Measurements from ENCODE around the gene LTBP2. TPM values are rescaled to one million over a fixed set of nuclear protein-coding genes. Genes with fewer than 3 reads are reported as not detected.

The LTBP2 gene
- total RNA-seq, 1 donor: 493 TPM

DNA sequence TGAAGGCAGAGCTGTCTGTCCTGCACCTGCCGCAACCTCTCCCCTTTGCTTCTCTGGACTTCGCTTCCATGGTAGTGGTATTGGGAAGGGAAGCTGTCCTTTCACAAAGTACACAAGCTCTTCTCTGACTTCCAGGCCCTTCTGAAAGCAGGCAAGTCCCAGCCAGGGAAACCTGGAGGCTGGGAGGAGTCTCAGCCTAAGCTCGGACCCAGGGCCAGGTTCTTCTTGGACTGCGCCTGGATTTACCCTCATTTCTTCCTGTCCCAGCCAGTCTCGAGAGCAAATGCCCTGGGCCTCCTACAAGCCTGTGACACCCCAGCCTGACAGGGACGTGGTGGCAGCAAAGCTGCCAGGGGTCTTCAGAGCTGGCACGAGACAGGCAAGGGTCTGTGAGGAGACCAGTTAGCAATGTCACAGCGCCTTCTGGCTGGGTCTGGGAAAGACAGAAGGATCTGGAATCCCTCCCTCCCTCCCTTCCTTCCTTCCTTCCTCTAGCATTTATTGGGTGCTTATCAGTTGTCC is 96.1 kb downstream of the LTBP2 start:
- Histone ChIP-seq H2AFZ (ENCODE audit: low read length) (no peak overlapping the region), H3K27me3 (ENCODE audit: insufficient read depth, low read length) (no peaks in the 10 kb centered on the region), H3K9me3 (ENCODE audit: low read depth, low read length) (no peaks in the 10 kb centered on the region), H3K36me3 (ENCODE audit: insufficient read depth, low read length) (peaks cover 80% of the 10 kb centered on the region), H4K20me1 (ENCODE audit: insufficient read depth, low read length) (no peaks in the 10 kb centered on the region), H3K4me2 (ENCODE audit: insufficient read depth, low read length) (no peak overlapping the region), H3K27ac (ENCODE audit: low read depth, low read length) (peak overlapping the region; percentile 75), H3K4me3 (ENCODE audit: insufficient read depth, low read length) (no peak overlapping the region), H3K4me1 (ENCODE audit: insufficient read depth, low read length) (peaks cover 54% of the 10 kb centered on the region), H3K79me2 (ENCODE audit: insufficient read depth, low read length) (no peaks in the 10 kb centered on the region)
- TF ChIP-seq, protein P1, sequence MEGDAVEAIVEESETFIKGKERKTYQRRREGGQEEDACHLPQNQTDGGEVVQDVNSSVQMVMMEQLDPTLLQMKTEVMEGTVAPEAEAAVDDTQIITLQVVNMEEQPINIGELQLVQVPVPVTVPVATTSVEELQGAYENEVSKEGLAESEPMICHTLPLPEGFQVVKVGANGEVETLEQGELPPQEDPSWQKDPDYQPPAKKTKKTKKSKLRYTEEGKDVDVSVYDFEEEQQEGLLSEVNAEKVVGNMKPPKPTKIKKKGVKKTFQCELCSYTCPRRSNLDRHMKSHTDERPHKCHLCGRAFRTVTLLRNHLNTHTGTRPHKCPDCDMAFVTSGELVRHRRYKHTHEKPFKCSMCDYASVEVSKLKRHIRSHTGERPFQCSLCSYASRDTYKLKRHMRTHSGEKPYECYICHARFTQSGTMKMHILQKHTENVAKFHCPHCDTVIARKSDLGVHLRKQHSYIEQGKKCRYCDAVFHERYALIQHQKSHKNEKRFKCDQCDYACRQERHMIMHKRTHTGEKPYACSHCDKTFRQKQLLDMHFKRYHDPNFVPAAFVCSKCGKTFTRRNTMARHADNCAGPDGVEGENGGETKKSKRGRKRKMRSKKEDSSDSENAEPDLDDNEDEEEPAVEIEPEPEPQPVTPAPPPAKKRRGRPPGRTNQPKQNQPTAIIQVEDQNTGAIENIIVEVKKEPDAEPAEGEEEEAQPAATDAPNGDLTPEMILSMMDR (IDR thresholded peaks at IDR 0.05; ENCODE audit: extremely low read depth, low read depth, low read length): no peak
- peak; percentile 26 for DNase-seq (ENCODE audit: insufficient read length, low spot score, missing footprints)

- Histone ChIP-seq H3K27ac (ENCODE audit: low read depth, low read length) (peak overlapping the region; percentile 75), H3K27me3 (ENCODE audit: insufficient read depth, low read length) (no peaks in the 10 kb centered on the region), H4K20me1 (ENCODE audit: insufficient read depth, low read length) (no peaks in the 10 kb centered on the region), H3K4me3 (ENCODE audit: insufficient read depth, low read length) (peak overlapping the region; percentile 8), H3K9me3 (ENCODE audit: low read depth, low read length) (no peaks in the 10 kb centered on the region), H3K4me2 (ENCODE audit: insufficient read depth, low read length) (peak overlapping the region; percentile 53), H3K36me3 (ENCODE audit: insufficient read depth, low read length) (peaks cover 78% of the 10 kb centered on the region), H2AFZ (ENCODE audit: low read length) (peak overlapping the region; percentile 1), H3K79me2 (ENCODE audit: insufficient read depth, low read length) (no peaks in the 10 kb centered on the region), H3K4me1 (ENCODE audit: insufficient read depth, low read length) (peaks cover 62% of the 10 kb centered on the region)
- TF ChIP-seq, protein P1 (IDR thresholded peaks at IDR 0.05; ENCODE audit: extremely low read depth, low read depth, low read length): no peak
- peak; percentile 90 for DNase-seq (ENCODE audit: insufficient read length, low spot score, missing footprints)
Measured at GRCh38 chr14:74514471-74514941, 97.5 kb downstream of the LTBP2 start.

- Histone ChIP-seq H3K27me3 (ENCODE audit: insufficient read depth, low read length) (no peaks in the 10 kb centered on the region), H3K79me2 (ENCODE audit: insufficient read depth, low read length) (no peaks in the 10 kb centered on the region), H3K4me2 (ENCODE audit: insufficient read depth, low read length) (no peak overlapping the region), H3K9me3 (ENCODE audit: low read depth, low read length) (no peaks in the 10 kb centered on the region), H3K4me1 (ENCODE audit: insufficient read depth, low read length) (peaks cover 62% of the 10 kb centered on the region), H2AFZ (ENCODE audit: low read length) (no peak overlapping the region), H3K27ac (ENCODE audit: low read depth, low read length) (peak overlapping the region; percentile 87), H3K36me3 (ENCODE audit: insufficient read depth, low read length) (peaks cover 80% of the 10 kb centered on the region), H3K4me3 (ENCODE audit: insufficient read depth, low read length) (no peak overlapping the region), H4K20me1 (ENCODE audit: insufficient read depth, low read length) (no peaks in the 10 kb centered on the region)
- DNase-seq (ENCODE audit: insufficient read length, low spot score, missing footprints): no peak
- TF ChIP-seq, protein P1 (IDR thresholded peaks at IDR 0.05; ENCODE audit: extremely low read depth, low read depth, low read length): no peak
Measured at GRCh38 chr14:74511966-74512830, 99.8 kb downstream of the LTBP2 start.

DNA sequence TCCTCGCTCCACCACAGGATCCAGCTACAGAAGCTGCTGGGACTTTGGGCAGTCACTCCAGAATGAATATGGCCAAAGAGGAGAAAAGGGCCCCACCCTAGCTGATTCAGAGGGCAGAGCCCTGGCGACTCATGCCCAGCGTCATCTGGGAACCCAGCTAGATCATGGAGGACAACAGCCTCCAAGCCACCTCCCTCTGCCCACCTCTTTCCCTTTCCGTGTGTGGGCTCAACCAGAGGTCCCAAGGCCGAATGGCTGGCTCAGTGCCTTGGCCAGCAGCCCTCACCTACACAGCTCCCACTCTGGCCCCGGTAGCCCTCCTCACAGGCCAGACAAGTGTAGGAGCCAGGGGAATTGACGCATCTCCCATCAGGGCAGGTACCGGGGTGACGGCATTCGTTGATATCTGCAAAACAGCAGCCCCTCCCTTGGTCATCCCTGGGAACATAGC is 101.1 kb downstream of the LTBP2 start:
- H3K4me3 ChIP-seq (ENCODE audit: insufficient read depth, low read length): no peak overlapping the region
- no peaks in the 10 kb centered on the region for H3K9me3 ChIP-seq (ENCODE audit: low read depth, low read length)
- H3K36me3 ChIP-seq (ENCODE audit: insufficient read depth, low read length): peaks cover 85% of the 10 kb centered on the region
- H4K20me1 ChIP-seq (ENCODE audit: insufficient read depth, low read length): no peaks in the 10 kb centered on the region
- no peak overlapping the region for H2AFZ ChIP-seq (ENCODE audit: low read length)
- H3K4me1 ChIP-seq (ENCODE audit: insufficient read depth, low read length): peaks cover 57% of the 10 kb centered on the region
- no peaks in the 10 kb centered on the region for H3K79me2 ChIP-seq (ENCODE audit: insufficient read depth, low read length)
- DNase-seq (ENCODE audit: insufficient read length, low spot score, missing footprints): peak; percentile 96
- H3K27me3 ChIP-seq (ENCODE audit: insufficient read depth, low read length): no peaks in the 10 kb centered on the region
- peak overlapping the region; percentile 11 for H3K4me2 ChIP-seq (ENCODE audit: insufficient read depth, low read length)
- TF ChIP-seq, protein P1 (IDR thresholded peaks at IDR 0.05; ENCODE audit: extremely low read depth, low read depth, low read length): no peak
- H3K27ac ChIP-seq (ENCODE audit: low read depth, low read length): peak overlapping the region; percentile 87

Data from osteoblast (primary cell).